Measurements from ENCODE around the gene ATP8A2. TPM values are rescaled to one million over a fixed set of nuclear protein-coding genes. Genes with fewer than 3 reads are reported as not detected.

ATP8A2 gene
- total and polyA plus RNA-seq, 7 donors: under 0.01 to 2.2 (median 1.2) TPM; not detected in 1

GRCh38 chr13:25422153-25422552, 50.4 kb downstream of the ATP8A2 start:
- H3K9me3 ChIP-seq: no peaks in the 10 kb centered on the region
- 39 to 63% methylated on average over 2 of the region's 2 CpGs for WGBS, 2 donors
- no peaks in the 10 kb centered on the region for H3K4me1 ChIP-seq
- H3K27ac ChIP-seq: no peak overlapping the region
- intact Hi-C loops (cut with DNase I): no loop called here
- DNase-seq: no peak
- H3K27me3 ChIP-seq: no peaks in the 10 kb centered on the region
- H3K4me3 ChIP-seq: no peak overlapping the region
- H3K36me3 ChIP-seq: no peaks in the 10 kb centered on the region
- TF ChIP-seq EP300 (IDR thresholded peaks at IDR 0.05): no peak
- no peak for TF ChIP-seq CTCF (IDR thresholded peaks at IDR 0.05)
- TF ChIP-seq POLR2A (IDR thresholded peaks at IDR 0.05): no peak
- TF ChIP-seq POLR2AphosphoS5 (IDR thresholded peaks at IDR 0.05): no peak

GRCh38 chr13:25423831-25424230, 52.1 kb downstream of the ATP8A2 start:
- 77 to 89% methylated on average over 4 of the region's 4 CpGs for WGBS, 2 donors
- DNase-seq: no peak
- H3K27ac ChIP-seq: no peak overlapping the region
- TF ChIP-seq EP300 (IDR thresholded peaks at IDR 0.05) (no peak), CTCF (IDR thresholded peaks at IDR 0.05) (no peak), POLR2A (IDR thresholded peaks at IDR 0.05) (no peak), POLR2AphosphoS5 (IDR thresholded peaks at IDR 0.05) (no peak)
- H3K27me3 ChIP-seq: no peaks in the 10 kb centered on the region
- intact Hi-C loops (cut with DNase I): no loop called here
- no peaks in the 10 kb centered on the region for H3K36me3 ChIP-seq
- H3K4me3 ChIP-seq: no peak overlapping the region
- no peaks in the 10 kb centered on the region for H3K9me3 ChIP-seq
- no peaks in the 10 kb centered on the region for H3K4me1 ChIP-seq

GRCh38 chr13:25429466-25429865, 57.7 kb downstream of the ATP8A2 start:
- Histone ChIP-seq H3K4me3 (no peak overlapping the region), H3K27ac (no peak overlapping the region), H3K36me3 (no peaks in the 10 kb centered on the region), H3K27me3 (no peaks in the 10 kb centered on the region), H3K9me3 (no peaks in the 10 kb centered on the region), H3K4me1 (no peaks in the 10 kb centered on the region)
- no peak for TF ChIP-seq POLR2A (IDR thresholded peaks at IDR 0.05)
- no peak for TF ChIP-seq CTCF (IDR thresholded peaks at IDR 0.05)
- no peak for TF ChIP-seq EP300 (IDR thresholded peaks at IDR 0.05)
- intact Hi-C loops (cut with DNase I): no loop called here
- WGBS, 2 donors: 73 to 80% methylated on average over 6 of the region's 6 CpGs
- no peak for DNase-seq

- WGBS, 2 donors: 26 to 51% methylated on average over 2 of the region's 2 CpGs
- H3K27ac ChIP-seq: no peak overlapping the region
- intact Hi-C loops (cut with DNase I): no loop called here
Measured at GRCh38 chr13:25432691-25433090, 60.9 kb downstream of the ATP8A2 start.

More at GRCh38 chr13:25432691-25433090, 60.9 kb downstream of the ATP8A2 start:
- no peaks in the 10 kb centered on the region for H3K9me3 ChIP-seq
- TF ChIP-seq CTCF (IDR thresholded peaks at IDR 0.05) (no peak), POLR2A (IDR thresholded peaks at IDR 0.05) (no peak), POLR2AphosphoS5 (IDR thresholded peaks at IDR 0.05) (no peak), EP300 (IDR thresholded peaks at IDR 0.05) (no peak)
- H3K36me3 ChIP-seq: no peaks in the 10 kb centered on the region
- no peak overlapping the region for H3K4me3 ChIP-seq
- no peak for DNase-seq
- peaks cover 0 to 3% (median 0%) of the 10 kb centered on the region in 3 donors for H3K27me3 ChIP-seq
- no peaks in the 10 kb centered on the region for H3K4me1 ChIP-seq
